ENCODE results near the gene CHCHD3. TPM values are rescaled to one million over a fixed set of nuclear protein-coding genes. Genes with fewer than 3 reads are reported as not detected.

Gene CHCHD3
- total RNA-seq, 1 donor from 2014 or later: 194 TPM

DNA sequence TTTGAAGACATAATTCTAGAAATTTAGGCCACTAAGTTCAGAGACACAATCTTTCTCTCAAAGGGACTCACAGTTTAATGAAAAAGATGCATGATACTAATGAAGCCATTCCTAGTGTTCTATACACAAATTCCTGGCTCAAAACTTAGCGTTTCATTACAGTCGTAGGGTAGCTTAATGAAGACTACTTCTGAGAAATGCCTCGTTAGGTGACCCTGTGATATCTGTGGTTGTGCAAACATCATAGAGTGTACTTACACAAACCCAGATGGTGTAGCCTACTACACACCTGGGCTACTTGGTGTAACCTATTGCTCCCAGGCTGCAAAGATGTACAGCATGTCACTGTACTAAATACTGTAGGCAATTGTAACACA is 488 bp upstream of the CHCHD3 start:
- intact Hi-C loops (cut with DNase I): no loop called here
- ATAC-seq (ENCODE audit: poor library complexity): no peak
- DNase-seq: no peak

- intact Hi-C loops (cut with DNase I): no loop called here
- ATAC-seq (ENCODE audit: poor library complexity): peak; percentile 65
- DNase-seq: no peak
Measured at GRCh38 chr7:133081119-133081598, 731 bp downstream of the CHCHD3 start.

- intact Hi-C loops (cut with DNase I): no loop called here
- ATAC-seq (ENCODE audit: poor library complexity) (no peak), DNase-seq (no peak)
Measured at GRCh38 chr7:133079296-133079695, 2.6 kb downstream of the CHCHD3 start.

GRCh38 chr7:133077394-133077793 is 4.5 kb downstream of the CHCHD3 start:
- DNase-seq: no peak
- ATAC-seq (ENCODE audit: poor library complexity): no peak
- intact Hi-C loops (cut with DNase I): no loop called here

DNA sequence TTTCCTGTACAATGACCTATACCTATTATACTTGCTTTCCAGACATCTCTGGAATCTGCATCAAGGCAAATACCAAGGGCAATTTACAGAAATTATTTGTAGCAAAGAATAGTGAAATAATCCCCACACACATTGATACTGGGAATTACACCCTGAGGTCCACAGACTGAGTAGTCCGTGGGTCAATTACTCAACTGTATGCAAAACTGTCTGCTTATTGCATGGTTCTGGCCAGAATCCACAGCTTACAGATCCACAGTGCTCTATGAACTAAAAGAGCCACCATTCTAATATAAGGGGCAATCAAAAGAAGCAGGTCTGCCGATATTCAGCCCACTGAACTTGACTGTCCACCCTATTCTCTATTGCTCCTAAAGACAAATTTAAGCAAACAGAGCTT is 5.7 kb downstream of the CHCHD3 start:
- intact Hi-C loops (cut with DNase I): no loop called here
- ATAC-seq (ENCODE audit: poor library complexity): no peak
- DNase-seq: no peak

GRCh38 chr7:133071506-133071905 is 10.4 kb downstream of the CHCHD3 start:
- no peak for DNase-seq
- intact Hi-C loops (cut with DNase I): no loop called here
- ATAC-seq (ENCODE audit: poor library complexity): no peak

- DNase-seq (no peak), ATAC-seq (ENCODE audit: poor library complexity) (no peak)
- intact Hi-C loops (cut with DNase I): no loop called here
Measured at GRCh38 chr7:133070562-133070961, 11.3 kb downstream of the CHCHD3 start.

- DNase-seq: no peak
Measured at GRCh38 chr7:133065301-133065700, 16.6 kb downstream of the CHCHD3 start.

GRCh38 chr7:133064082-133064820 is 17.6 kb downstream of the CHCHD3 start:
- intact Hi-C loops (cut with DNase I): no loop called here
- ATAC-seq (ENCODE audit: poor library complexity) (no peak), DNase-seq (no peak)

More at GRCh38 chr7:133065301-133065700, 16.6 kb downstream of the CHCHD3 start:
- no peak for ATAC-seq (ENCODE audit: poor library complexity)
- intact Hi-C loops (cut with DNase I): no loop called here

- DNase-seq (no peak), ATAC-seq (ENCODE audit: poor library complexity) (peak; percentile 59)
- intact Hi-C loops (cut with DNase I): no loop called here
Measured at GRCh38 chr7:133061792-133062191, 20.1 kb downstream of the CHCHD3 start.

- ATAC-seq (ENCODE audit: poor library complexity) (peak; percentile 78), DNase-seq (no peak)
- intact Hi-C loops (cut with DNase I): no loop called here
Measured at GRCh38 chr7:133061357-133061756, 20.5 kb downstream of the CHCHD3 start.

DNA sequence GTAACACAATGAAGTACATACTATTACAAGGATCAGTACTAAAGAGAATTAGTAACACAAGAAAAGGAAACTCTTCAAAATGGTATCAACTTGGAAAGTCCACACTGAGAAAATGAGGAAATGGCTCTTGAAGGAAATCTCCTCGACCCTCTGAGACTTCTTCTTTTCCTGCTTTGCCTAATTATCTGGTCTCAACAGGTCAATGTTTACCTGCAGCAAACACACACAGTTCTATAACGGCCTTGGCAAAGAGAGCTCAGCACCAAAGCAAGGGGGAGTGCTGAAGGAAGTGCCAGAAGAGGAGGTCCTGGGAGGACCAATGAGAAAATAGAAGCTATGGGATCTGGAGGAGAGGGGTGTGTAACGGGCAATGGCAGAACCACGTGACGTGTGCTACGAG is 21.9 kb downstream of the CHCHD3 start:
- intact Hi-C loops (cut with DNase I): no loop called here
- ATAC-seq (ENCODE audit: poor library complexity) (no peak), DNase-seq (no peak)

DNA sequence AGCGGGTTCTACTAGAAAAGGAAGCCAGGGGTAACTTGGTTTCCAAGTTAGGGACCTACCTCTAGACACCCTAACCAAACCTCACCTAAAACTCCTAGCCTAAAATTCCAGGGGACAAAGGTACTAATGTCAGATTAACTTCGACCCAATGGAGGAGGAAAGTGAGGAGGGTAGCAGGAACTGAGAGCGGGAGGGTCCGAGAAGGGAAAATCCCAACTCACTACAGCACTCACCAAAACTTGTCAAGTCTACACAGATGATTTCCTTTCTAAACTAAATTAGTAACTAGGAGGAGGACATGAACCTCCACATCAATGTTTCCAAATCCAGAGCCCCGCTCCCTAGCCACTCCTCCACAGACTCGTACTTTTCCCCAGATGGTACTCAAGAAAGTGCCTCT is 22.6 kb downstream of the CHCHD3 start:
- ATAC-seq (ENCODE audit: poor library complexity): no peak
- intact Hi-C loops (cut with DNase I): no loop called here
- DNase-seq: no peak

GRCh38 chr7:133056370-133057238 is 25.3 kb downstream of the CHCHD3 start:
- intact Hi-C loops (cut with DNase I): no loop called here
- ATAC-seq (ENCODE audit: poor library complexity) (no peak), DNase-seq (no peak)

DNA sequence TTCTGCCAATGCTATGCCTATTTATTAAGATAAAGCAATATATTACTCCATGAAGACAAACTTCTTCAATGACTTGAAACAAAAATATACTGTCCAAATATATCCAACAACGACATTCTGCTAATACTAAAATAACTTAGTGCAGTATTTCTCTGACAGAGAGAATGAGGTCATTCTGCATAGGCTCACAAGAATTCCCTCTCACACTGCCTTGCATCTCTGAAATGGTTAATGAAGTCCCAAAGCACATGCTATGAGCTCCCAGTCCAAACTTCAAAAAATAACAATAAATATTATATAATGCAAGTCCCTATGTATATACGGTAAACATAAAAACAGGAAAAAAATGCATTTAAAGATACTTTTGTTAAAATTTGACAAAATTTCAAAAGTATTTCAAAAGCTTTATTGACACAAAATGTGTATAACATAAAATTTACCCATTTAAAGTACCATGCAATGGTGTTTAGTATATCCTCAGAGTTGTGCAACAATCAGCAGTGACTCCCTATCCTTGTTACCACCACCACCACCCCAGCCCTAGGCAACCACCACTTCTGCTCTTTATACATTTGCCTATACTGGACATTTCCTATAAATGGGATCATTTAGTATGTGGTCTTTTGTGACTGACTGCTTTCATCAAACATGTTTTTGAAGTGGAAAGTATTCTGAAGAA is 27.6 kb downstream of the CHCHD3 start:
- no peak for ATAC-seq (ENCODE audit: poor library complexity)
- intact Hi-C loops (cut with DNase I): no loop called here

DNA sequence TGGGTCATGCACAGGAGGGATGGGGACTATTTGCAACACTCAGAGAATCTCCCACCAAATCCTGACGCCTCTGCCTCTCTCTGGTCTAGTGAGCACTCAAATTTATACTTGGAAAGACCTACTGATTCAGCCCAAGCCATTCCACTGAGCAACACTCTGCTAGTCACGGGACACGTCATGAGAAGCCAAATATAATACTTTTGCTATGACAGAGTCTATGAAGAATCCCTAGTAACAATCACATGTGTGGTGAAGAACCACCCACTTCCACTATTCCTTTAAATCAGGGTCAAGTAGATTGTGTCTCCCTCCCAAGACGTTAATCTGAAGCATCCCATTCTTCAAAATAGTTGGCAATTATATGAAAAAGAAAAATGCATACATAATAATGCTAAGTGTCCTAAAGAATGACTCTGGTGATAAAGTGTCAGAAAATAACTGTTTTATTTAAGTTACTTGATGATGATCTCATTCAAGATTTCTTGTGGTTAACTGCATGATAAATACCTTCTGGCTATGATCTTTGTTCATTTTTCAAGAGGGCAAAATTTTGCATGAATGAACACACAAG is 28.5 kb downstream of the CHCHD3 start:
- intact Hi-C loops (cut with DNase I): no loop called here
- ATAC-seq (ENCODE audit: poor library complexity) (peak; percentile 76), DNase-seq (no peak)

More for the DNA sequence above, 27.6 kb downstream of the CHCHD3 start:
- DNase-seq: no peak

GRCh38 chr7:133052826-133053225 is 29.1 kb downstream of the CHCHD3 start:
- ATAC-seq (ENCODE audit: poor library complexity) (peak; percentile 4), DNase-seq (no peak)
- intact Hi-C loops (cut with DNase I): no loop called here

DNA sequence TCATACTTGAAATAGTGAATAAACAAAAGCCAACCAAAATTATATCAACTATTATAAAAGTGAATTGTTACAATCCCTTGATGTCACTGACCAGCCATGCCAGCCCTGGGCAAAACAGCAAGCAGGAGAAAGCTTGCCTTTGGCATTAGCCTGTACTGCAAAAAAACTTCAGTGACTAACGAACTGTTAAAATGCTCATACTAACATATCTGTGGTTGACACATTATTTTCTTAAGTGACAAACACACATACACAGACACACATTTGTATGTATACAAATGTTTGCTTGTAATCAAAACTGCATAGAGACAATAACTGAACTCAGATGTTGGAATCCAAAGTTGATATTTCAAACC is 29.5 kb downstream of the CHCHD3 start:
- intact Hi-C loops (cut with DNase I): no loop called here
- ATAC-seq (ENCODE audit: poor library complexity) (no peak), DNase-seq (no peak)

DNA sequence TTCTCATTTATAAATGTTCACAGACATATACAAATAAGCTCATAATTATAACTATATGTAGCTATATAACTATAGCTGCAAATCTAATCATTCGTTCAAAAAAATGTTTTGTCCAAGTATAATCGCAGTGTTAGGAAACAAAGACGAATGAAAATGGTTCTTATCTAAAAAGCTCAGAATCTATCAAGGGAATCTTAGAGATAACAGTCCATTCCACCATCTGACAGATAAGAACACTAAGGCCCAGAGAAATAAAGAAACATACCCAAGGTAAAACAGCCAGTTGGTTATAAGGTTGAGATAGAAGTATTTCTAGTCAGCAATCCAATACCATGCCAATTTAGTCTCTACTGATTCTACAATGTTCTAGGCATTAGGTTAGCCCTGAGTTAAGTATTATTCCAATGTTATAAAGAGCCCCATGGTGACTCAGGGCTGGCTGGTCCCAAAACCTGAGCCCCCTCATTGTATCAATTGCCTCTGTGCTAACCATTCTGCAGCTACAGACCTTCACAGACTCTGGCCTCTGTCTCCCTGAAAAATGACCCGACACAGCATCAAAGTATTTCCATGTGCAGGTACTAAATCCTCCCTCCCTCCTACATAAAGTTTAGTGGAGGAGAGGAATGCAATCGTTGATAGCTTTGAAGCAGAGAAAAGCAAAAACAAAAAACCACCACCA is 30.0 kb downstream of the CHCHD3 start:
- DNase-seq (no peak), ATAC-seq (ENCODE audit: poor library complexity) (no peak)
- intact Hi-C loops (cut with DNase I): no loop called here
